Heart right ventricle (tissue), 16 donors: ENCODE data around the gene C21orf91. TPM values are rescaled to one million over a fixed set of nuclear protein-coding genes. Genes with fewer than 3 reads are reported as not detected.
A peak's percentile ranks its signal among the peaks of the same experiment; 100 is the strongest.
"Not testable (repeated sequence)": the region's sequence is repeated elsewhere in the genome, so short reads cannot be mapped to it uniquely, and the experiment has no call there.

ENCODE experiments used
- ATAC-seq, 8 donors: fragments of 200-7000 bp; cut with Tn5 transposase; one replicate each; pipeline ENCODE4 v1.9.1; 2020; ENCODE audit warnings: mild to moderate bottlenecking in 8 of 8, moderate library complexity in 8 of 8, moderate number of reproducible peaks in 1 of 8
- DNase-seq, 2 donors: peaks; one replicate each; pipeline ENCODE4 v3.0.0-alpha.2; 2020
- H3K27ac ChIP-seq, 10 donors: fragments of 200-600 bp; sonication (generic) in 2 of 10; one replicate each; pipeline versions ENCODE4 v1.5.0 to v1.8.0; 2020 to 2022; ENCODE audit warnings: mild to moderate bottlenecking in 3 of 10
- H3K27me3 ChIP-seq, 7 donors: fragments of 200-600 bp; one replicate each; pipeline ENCODE4 v1.8.0; 2021 to 2022; ENCODE audit warnings: mild to moderate bottlenecking in 2 of 7
- H3K36me3 ChIP-seq, 9 donors: fragments of 200-600 bp; sonication (generic) in 1 of 9; one replicate each; pipeline versions ENCODE4 v1.5.0 to v1.8.0; 2020 to 2022; ENCODE audit warnings: mild to moderate bottlenecking in 2 of 9
- H3K4me1 ChIP-seq, 9 donors: fragments of 200-600 bp; sonication (generic) in 1 of 9; one replicate each; pipeline versions ENCODE4 v1.5.0 to v1.8.0; 2020 to 2022; ENCODE audit warnings: mild to moderate bottlenecking in 4 of 9
- H3K4me3 ChIP-seq, 10 donors: fragments of 200-600 bp; sonication (generic) in 2 of 10; one replicate each; pipeline versions ENCODE4 v1.5.0 to v1.8.0; 2020 to 2022; ENCODE audit warnings: mild to moderate bottlenecking in 7 of 10, moderate library complexity in 2 of 10
- H3K9me3 ChIP-seq, 11 donors: fragments of 200-600 bp in 10 of 11; sonication (generic) in 2 of 11; one replicate each; pipeline versions ENCODE4 v1.5.0 to v1.8.0; 2013 to 2022; ENCODE audit warnings: mild to moderate bottlenecking in 2 of 11, control low read depth in 1 of 11, moderate library complexity in 1 of 11
- WGBS, 2 donors: extraction: QIAGEN DNeasy Blood & Tissue Kit; methylation state at CpG; one replicate each; pipeline ENCODE4 v1.1.7; 2013; ENCODE audit warnings: inconsistent platforms in 1 of 2; 5-methylcytosine and 5-hydroxymethylcytosine counted together
- intact Hi-C, 10 donors: fragments of 100-400 bp; cut with DNase I; formaldehyde crosslinking; loops; one replicate each; pipeline versions ENCODE4 v1.11.1 to v1.14.2; 2022
- polyA plus RNA-seq, 2 donors: library from polyadenylated mRNA; stranded (reverse); fragments of 200-250 nt; gene quantifications; one replicate each; pipeline ENCODE4 v1.2.3, GENCODE V29; 2013
- total RNA-seq, 10 donors: library from RNA; stranded (reverse); fragmentation: NEBNext Ultra II Directional in 3 of 10; extraction: Animal tissue kit (Norgen Biotek cat#: 25700) in 3 of 10; gene quantifications; one replicate each; pipeline versions ENCODE4 v1.2.1 to v1.2.4, GENCODE V29; 2021 to 2023
- TF ChIP-seq, protein P1 (sequence below), 9 donors: fragments of 200-600 bp; sonication (generic) in 2 of 9; IDR thresholded peaks; one replicate each; pipeline versions ENCODE4 v1.5.0 to v1.8.0; 2021 to 2022; ENCODE audit warnings: antibody characterized with exemption in 9 of 9, mild to moderate bottlenecking in 5 of 9, moderate library complexity in 1 of 9
- donor health status: Arrhythmogenic right ventricular cardiomyopathy.
- donor health status: ischemic (EF 13 %, LVEDD 7.1; RV severe dilation, severe dysfunction).
- donor health status: healthy with polysubstance abuse.
- donor health status: DM: no; HTN: yes; CAD: no.
- donor health status: DM: no; HTN: no; CAD: no.
- donor health status: ischemic (EF 25% LVEDD 6.9; RV normal size, moderate dysfunction).
- donor health status: ischemic (EF 25% LVEDD 5.7; RV mildly dilated, moderate dysfunction).
- donor health status: healthy.
- donor health status: DM: yes; HTN: yes; CAD: no.
- donor health status: Ischemic cardiomyopathy.
- donor health status: ischemic (EF 35%, LVEDD 5.7; RV mildly dilated, moderate dysfunction).
- donor health status: nonischemic (EF 11% LVEDD 7.7; RV severe dilation, severe dysfunction).
- donor health status: DM: yes; HTN: yes; CAD: no.
- donor health status: PGD.
- donor health status: ischemic (EF 29% LVEDD 5.4; RV normal size, mild dysfunction).
- donor health status: nonischemic (EF 23%, LVEDD 6.1; RV moderate dilation, normal function).

The C21orf91 gene
- total and polyA plus RNA-seq, 12 donors = 2.3 to 18.9 (median 10.6) TPM

DNA sequence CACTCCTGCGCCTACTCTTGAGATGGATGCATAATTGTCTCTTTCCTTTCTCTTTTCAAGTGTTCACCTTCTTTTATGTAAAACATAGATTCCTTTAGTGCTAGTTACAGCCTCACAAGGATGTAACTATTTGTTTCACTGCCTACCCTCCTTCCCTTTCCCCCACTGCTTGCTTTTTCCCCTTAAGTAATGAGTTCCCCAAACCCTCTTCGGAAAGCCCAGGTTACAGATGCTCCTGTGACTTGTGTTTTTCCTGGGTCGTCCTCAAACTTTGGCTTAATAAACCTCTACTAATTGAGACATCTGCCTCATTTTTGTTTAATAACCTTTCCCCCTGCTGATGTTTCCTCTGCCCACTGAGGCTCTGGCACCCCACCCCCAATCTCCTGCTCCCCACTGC is 39.2 kb downstream of the C21orf91 start:
- Histone ChIP-seq H3K4me3 (no peak overlapping the region), H3K4me1 (peaks cover 0 to 70% (median 0%) of the 10 kb centered on the region in 9 donors), H3K9me3 (no peaks in the 10 kb centered on the region), H3K27ac (peak overlapping the region in 1 of 10 donors; percentile 85), H3K27me3 (no peaks in the 10 kb centered on the region), H3K36me3 (peaks cover 0 to 5% (median 0%) of the 10 kb centered on the region in 9 donors)
- DNase-seq = no peak
- intact Hi-C loops = no loop called here
- 79 to 87% methylated on average over 3 of the region's 3 CpGs for WGBS, 2 donors
- no peak for ATAC-seq
- TF ChIP-seq, protein P1, sequence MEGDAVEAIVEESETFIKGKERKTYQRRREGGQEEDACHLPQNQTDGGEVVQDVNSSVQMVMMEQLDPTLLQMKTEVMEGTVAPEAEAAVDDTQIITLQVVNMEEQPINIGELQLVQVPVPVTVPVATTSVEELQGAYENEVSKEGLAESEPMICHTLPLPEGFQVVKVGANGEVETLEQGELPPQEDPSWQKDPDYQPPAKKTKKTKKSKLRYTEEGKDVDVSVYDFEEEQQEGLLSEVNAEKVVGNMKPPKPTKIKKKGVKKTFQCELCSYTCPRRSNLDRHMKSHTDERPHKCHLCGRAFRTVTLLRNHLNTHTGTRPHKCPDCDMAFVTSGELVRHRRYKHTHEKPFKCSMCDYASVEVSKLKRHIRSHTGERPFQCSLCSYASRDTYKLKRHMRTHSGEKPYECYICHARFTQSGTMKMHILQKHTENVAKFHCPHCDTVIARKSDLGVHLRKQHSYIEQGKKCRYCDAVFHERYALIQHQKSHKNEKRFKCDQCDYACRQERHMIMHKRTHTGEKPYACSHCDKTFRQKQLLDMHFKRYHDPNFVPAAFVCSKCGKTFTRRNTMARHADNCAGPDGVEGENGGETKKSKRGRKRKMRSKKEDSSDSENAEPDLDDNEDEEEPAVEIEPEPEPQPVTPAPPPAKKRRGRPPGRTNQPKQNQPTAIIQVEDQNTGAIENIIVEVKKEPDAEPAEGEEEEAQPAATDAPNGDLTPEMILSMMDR (IDR thresholded peaks at IDR 0.05) = no peak

DNA sequence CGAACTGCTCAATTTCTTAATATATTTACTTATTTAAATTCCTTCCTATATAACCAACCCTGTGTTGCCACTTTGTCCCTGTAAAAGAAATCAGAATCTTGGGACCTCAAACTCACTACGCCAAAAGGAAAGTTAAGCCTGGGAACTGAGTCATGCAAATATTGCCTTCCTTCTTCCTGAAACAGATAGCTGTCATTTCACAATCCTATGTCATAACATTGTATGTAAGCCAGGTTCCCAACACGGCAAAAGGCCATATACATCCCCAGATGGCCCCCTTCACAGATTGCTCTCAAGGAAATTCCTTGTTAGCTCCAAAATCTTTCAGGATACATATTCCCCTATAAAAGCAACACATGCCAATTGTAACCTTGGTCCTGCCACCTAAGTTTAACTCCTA is 39.7 kb downstream of the C21orf91 start:
- TF ChIP-seq, protein P1 (IDR thresholded peaks at IDR 0.05) = no peak
- intact Hi-C loops = no loop called here
- ATAC-seq = no peak
- Histone ChIP-seq H3K27me3 (no peaks in the 10 kb centered on the region), H3K9me3 (no peaks in the 10 kb centered on the region), H3K36me3 (peaks cover 0 to under 1% (median 0%) of the 10 kb centered on the region in 9 donors), H3K4me3 (no peak overlapping the region), H3K4me1 (peaks cover 0 to 65% (median 0%) of the 10 kb centered on the region in 9 donors), H3K27ac (peak overlapping the region in 1 of 10 donors; percentile 85)
- 81 to 87% methylated on average over 3 of the region's 3 CpGs for WGBS, 2 donors
- DNase-seq = no peak

DNA sequence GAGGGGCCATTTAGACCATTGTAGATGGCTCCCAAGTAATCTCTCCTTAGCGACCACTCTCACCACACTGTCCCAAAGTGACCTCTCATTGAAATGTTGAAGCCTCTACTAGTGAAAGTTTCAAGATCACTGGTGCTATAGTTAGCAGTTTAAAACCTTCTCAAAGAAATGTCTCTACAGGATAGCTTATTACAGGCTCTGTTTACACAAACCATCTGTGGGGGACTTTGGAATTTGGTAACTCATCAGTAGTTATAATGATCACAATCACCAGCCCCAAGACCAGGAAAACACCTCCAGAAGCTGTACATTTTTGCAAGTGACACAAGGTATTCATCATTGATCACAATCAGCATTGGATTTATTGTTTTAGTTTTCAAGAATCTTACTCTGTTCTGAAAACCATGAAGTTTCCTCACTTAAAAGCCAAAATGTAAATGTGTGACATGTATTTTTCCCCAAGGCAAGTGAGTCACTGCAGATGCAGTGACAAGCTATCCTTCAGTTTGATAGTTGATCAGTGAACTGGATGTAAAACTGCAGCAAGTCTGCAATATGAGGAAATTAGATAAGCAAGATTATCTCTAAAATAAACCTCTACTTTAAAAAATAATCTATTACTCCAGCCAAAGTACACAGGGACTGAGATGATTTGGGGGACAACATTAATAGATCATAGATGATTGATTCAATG is 41.9 kb downstream of the C21orf91 start:
- Histone ChIP-seq H3K27ac (no peak overlapping the region), H3K9me3 (peaks cover 0 to 10% (median 0%) of the 10 kb centered on the region in 11 donors), H3K4me3 (no peak overlapping the region), H3K4me1 (peaks cover 0 to 42% (median 0%) of the 10 kb centered on the region in 9 donors), H3K27me3 (no peaks in the 10 kb centered on the region), H3K36me3 (no peaks in the 10 kb centered on the region)
- intact Hi-C loops = no loop called here
- WGBS, 2 donors = 58 to 81% methylated on average over 1 of the region's 1 CpG
- TF ChIP-seq, protein P1 (IDR thresholded peaks at IDR 0.05) = no peak
- ATAC-seq (no peak), DNase-seq (no peak)

DNA sequence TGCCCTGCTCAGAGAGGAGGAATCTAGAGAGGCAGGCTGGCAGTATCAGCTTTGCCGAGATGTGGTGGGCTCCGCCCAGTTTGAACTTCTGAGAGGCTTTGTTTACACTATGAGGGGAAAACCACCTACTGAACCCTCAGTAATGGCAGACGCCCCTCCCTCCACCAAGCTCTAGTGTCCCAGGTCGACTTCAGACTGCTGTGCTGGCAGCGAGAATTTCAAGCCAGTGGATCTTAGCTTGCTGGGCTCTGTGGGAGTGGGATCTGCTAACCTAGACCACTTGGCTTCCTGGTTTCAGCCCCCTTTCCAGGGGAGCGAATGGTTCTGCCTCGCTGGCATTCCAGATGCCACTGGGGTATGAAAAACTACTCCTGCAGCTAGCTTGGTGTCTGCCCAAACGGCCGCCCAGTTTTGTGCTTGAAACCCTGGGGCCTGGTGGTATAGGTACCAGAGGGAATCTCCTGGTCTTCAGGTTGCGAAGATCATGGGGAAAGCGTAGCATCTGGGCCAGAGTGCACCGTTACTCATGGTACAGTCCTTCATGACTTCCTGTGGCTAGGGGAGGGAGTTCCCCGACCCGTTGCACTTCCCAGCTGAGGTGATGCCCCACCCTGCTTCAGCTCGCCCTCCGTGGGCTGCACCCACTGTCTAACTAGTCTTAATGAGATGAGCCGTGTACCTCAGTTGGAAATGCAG is 43.6 kb downstream of the C21orf91 start:
- WGBS, 2 donors = 78 to 84% methylated on average over 17 of the region's 17 CpGs
- TF ChIP-seq, protein P1 (IDR thresholded peaks at IDR 0.05) = no peak
- peaks cover 0 to 27% (median 0%) of the 10 kb centered on the region in 9 donors for H3K4me1 ChIP-seq
- intact Hi-C loops = no loop called here
- H3K27me3 ChIP-seq = no peaks in the 10 kb centered on the region
- H3K27ac ChIP-seq = peak overlapping the region in 1 of 10 donors; percentile 70
- peaks cover 0 to 24% (median 6%) of the 10 kb centered on the region in 11 donors for H3K9me3 ChIP-seq
- ATAC-seq (no peak), DNase-seq (no peak)
- no peak overlapping the region for H3K4me3 ChIP-seq
- H3K36me3 ChIP-seq = no peaks in the 10 kb centered on the region

DNA sequence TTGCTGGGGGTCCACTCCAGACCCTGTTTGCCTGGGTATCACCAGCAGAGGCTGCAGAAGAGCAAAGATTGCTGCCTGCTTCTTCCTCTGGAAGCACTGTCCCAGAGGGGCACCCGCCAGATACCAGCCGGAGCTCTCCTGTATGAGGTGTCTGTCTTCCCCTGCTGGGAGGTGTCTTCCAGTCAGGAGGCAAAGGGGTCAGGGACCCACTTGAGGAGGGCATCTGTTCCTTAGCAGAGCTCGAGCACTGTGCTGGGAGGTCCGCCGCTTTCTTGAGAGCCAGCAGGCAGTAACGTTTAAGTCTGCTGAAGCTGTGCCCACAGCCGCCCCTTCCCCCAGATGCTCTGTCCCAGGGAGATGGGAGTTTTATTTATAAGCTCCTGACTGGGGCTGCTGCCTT is 44.1 kb downstream of the C21orf91 start:
- H3K36me3 ChIP-seq, DNase-seq, H3K27me3 ChIP-seq, intact Hi-C loops, ATAC-seq, H3K4me3 ChIP-seq, H3K27ac ChIP-seq: not testable (repeated sequence)
- Histone ChIP-seq H3K9me3 (peaks cover 0 to 25% (median 6%) of the 10 kb centered on the region in 11 donors), H3K4me1 (peaks cover 0 to 21% (median 0%) of the 10 kb centered on the region in 9 donors)
- WGBS, 2 donors = 90 to 95% methylated on average over 7 of the region's 7 CpGs
